ENCODE results near the gene BROX. TPM values are rescaled to one million over a fixed set of nuclear protein-coding genes. Genes with fewer than 3 reads are reported as not detected.

Gene BROX
- polyA plus RNA-seq, 1 of the 3 experiments (the other 2 are of a cell fraction): 3.8 TPM

DNA sequence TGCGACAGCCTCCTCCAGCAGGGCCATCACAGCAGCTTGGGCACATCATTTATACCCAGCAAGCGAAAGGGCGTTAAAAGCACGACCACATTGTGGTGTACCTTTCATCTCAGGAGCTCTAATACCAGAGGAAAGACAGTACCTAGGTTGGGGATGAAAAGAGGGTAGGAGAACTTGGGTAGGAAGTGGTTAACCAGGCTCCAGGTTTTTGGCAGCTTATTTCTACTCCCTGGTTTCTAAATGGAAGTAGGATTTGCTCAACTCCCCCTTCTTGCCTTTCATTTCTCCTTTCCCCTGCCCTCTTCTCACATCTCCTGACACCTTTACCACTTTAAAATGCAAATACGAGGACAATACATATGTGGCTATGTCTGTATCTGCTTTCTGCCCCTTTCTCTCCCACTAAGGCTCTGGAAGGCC is 54.8 kb downstream of the BROX start:
- H3K9ac ChIP-seq: no peak overlapping the region
- H3F3A ChIP-seq (replicated peaks; ENCODE audit: insufficient read depth): no peaks in the 10 kb centered on the region
- H2AFZ ChIP-seq (ENCODE audit: low read depth): no peak overlapping the region
- TF ChIP-seq FOXM1 (IDR thresholded peaks at IDR 0.05; ENCODE audit: low read depth): no peak
- TF ChIP-seq, protein P1, sequence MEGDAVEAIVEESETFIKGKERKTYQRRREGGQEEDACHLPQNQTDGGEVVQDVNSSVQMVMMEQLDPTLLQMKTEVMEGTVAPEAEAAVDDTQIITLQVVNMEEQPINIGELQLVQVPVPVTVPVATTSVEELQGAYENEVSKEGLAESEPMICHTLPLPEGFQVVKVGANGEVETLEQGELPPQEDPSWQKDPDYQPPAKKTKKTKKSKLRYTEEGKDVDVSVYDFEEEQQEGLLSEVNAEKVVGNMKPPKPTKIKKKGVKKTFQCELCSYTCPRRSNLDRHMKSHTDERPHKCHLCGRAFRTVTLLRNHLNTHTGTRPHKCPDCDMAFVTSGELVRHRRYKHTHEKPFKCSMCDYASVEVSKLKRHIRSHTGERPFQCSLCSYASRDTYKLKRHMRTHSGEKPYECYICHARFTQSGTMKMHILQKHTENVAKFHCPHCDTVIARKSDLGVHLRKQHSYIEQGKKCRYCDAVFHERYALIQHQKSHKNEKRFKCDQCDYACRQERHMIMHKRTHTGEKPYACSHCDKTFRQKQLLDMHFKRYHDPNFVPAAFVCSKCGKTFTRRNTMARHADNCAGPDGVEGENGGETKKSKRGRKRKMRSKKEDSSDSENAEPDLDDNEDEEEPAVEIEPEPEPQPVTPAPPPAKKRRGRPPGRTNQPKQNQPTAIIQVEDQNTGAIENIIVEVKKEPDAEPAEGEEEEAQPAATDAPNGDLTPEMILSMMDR (IDR thresholded peaks at IDR 0.05): no peak
- no peak for TF ChIP-seq JUND (IDR thresholded peaks at IDR 0.05)
- no peak for TF ChIP-seq RFX5 (IDR thresholded peaks at IDR 0.05; ENCODE audit: low read length)
- TF ChIP-seq RCOR1 (IDR thresholded peaks at IDR 0.05; ENCODE audit: low read length): no peak
- TF ChIP-seq, protein P2, sequence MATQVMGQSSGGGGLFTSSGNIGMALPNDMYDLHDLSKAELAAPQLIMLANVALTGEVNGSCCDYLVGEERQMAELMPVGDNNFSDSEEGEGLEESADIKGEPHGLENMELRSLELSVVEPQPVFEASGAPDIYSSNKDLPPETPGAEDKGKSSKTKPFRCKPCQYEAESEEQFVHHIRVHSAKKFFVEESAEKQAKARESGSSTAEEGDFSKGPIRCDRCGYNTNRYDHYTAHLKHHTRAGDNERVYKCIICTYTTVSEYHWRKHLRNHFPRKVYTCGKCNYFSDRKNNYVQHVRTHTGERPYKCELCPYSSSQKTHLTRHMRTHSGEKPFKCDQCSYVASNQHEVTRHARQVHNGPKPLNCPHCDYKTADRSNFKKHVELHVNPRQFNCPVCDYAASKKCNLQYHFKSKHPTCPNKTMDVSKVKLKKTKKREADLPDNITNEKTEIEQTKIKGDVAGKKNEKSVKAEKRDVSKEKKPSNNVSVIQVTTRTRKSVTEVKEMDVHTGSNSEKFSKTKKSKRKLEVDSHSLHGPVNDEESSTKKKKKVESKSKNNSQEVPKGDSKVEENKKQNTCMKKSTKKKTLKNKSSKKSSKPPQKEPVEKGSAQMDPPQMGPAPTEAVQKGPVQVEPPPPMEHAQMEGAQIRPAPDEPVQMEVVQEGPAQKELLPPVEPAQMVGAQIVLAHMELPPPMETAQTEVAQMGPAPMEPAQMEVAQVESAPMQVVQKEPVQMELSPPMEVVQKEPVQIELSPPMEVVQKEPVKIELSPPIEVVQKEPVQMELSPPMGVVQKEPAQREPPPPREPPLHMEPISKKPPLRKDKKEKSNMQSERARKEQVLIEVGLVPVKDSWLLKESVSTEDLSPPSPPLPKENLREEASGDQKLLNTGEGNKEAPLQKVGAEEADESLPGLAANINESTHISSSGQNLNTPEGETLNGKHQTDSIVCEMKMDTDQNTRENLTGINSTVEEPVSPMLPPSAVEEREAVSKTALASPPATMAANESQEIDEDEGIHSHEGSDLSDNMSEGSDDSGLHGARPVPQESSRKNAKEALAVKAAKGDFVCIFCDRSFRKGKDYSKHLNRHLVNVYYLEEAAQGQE (IDR thresholded peaks at IDR 0.05; ENCODE audit: low read depth, low read length): no peak
- no peak for TF ChIP-seq CHD2 (IDR thresholded peaks at IDR 0.05; ENCODE audit: low read length, partially characterized antibody)
- TF ChIP-seq, protein P3, sequence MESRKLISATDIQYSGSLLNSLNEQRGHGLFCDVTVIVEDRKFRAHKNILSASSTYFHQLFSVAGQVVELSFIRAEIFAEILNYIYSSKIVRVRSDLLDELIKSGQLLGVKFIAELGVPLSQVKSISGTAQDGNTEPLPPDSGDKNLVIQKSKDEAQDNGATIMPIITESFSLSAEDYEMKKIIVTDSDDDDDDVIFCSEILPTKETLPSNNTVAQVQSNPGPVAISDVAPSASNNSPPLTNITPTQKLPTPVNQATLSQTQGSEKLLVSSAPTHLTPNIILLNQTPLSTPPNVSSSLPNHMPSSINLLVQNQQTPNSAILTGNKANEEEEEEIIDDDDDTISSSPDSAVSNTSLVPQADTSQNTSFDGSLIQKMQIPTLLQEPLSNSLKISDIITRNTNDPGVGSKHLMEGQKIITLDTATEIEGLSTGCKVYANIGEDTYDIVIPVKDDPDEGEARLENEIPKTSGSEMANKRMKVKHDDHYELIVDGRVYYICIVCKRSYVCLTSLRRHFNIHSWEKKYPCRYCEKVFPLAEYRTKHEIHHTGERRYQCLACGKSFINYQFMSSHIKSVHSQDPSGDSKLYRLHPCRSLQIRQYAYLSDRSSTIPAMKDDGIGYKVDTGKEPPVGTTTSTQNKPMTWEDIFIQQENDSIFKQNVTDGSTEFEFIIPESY (IDR thresholded peaks at IDR 0.05; ENCODE audit: borderline replicate concordance, low read depth): no peak
- no peak for TF ChIP-seq RAD21 (IDR thresholded peaks at IDR 0.05; ENCODE audit: low read length)
- no peak for TF ChIP-seq YY1 (IDR thresholded peaks at IDR 0.05; ENCODE audit: low read depth)
- TF ChIP-seq, protein P4, sequence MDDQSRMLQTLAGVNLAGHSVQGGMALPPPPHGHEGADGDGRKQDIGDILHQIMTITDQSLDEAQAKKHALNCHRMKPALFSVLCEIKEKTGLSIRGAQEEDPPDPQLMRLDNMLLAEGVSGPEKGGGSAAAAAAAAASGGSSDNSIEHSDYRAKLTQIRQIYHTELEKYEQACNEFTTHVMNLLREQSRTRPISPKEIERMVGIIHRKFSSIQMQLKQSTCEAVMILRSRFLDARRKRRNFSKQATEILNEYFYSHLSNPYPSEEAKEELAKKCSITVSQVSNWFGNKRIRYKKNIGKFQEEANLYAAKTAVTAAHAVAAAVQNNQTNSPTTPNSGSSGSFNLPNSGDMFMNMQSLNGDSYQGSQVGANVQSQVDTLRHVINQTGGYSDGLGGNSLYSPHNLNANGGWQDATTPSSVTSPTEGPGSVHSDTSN (IDR thresholded peaks at IDR 0.05): no peak
- TF ChIP-seq TAF1 (IDR thresholded peaks at IDR 0.05; ENCODE audit: borderline replicate concordance, low read depth, low read length): no peak
- no peak for TF ChIP-seq NFIC (IDR thresholded peaks at IDR 0.05; ENCODE audit: borderline replicate concordance)
- H3K27me3 ChIP-seq (ENCODE audit: insufficient read depth): no peaks in the 10 kb centered on the region
- ChIA-PET POLR2A (no interaction called here), CTCF (interaction anchor here (1.1 to 1.5 kb wide), 3 partner anchors 314 to 367 kb away, joined by 3 read pairs; no protein-coding TSS in a partner anchor)
- no peaks in the 10 kb centered on the region for H4K20me1 ChIP-seq (ENCODE audit: insufficient read depth)
- H3K4me2 ChIP-seq: no peak overlapping the region
- no peak overlapping the region for H3K27ac ChIP-seq (ENCODE audit: low read depth in 2 of 2, low read length in 1 of 2)
- no peak overlapping the region for H3K4me3 ChIP-seq (ENCODE audit: low read depth in 2 of 2, low read length in 1 of 2)
- no peak for DNase-seq
- H3K36me3 ChIP-seq (replicated peaks in 1 of 2; ENCODE audit: control insufficient read depth in 1 of 2, insufficient read depth in 2 of 2, low read length in 1 of 2): no peaks in the 10 kb centered on the region
- H3K79me2 ChIP-seq (ENCODE audit: insufficient read depth): no peaks in the 10 kb centered on the region
- 53% methylated on average over 5 of the region's 5 CpGs for WGBS (ENCODE audit: low lambda C conversion rate)
- peaks cover 5% of the 10 kb centered on the region; the same call in 1 of the 2 replicates for H3K9me3 ChIP-seq
- no peaks in the 10 kb centered on the region for H3K4me1 ChIP-seq (ENCODE audit: control insufficient read depth in 1 of 2, insufficient read depth in 2 of 2, low read depth in 1 of 2, low read length in 1 of 2)
- H3K9me2 ChIP-seq: no peaks in the 10 kb centered on the region

All from SK-N-SH (cell line).